IPS-18c (cell line): Measurements from ENCODE around the gene DNAAF8.

Source experiments
- H3K4me3 ChIP-seq: 2 replicates; pipeline ENCODE4 v1.7.0; 2013; ENCODE audit warnings: low read depth, mild to moderate bottlenecking, low read length, moderate library complexity; ENCODE audit not compliant: insufficient read depth
- H3K9me3 ChIP-seq: one replicate; pipeline ENCODE4 v1.6.1; 2013; ENCODE audit warnings: mild to moderate bottlenecking, low read length, moderate library complexity; ENCODE audit not compliant: control insufficient read depth, insufficient read depth

DNAAF8 gene

GRCh38 chr16:4785758-4786433, 51.6 kb downstream of the DNAAF8 start:
- Histone ChIP-seq H3K9me3 (peaks cover 2% of the 10 kb centered on the region), H3K4me3 (no peak overlapping the region)

- H3K4me3 ChIP-seq: no peak overlapping the region
- peaks cover 2% of the 10 kb centered on the region for H3K9me3 ChIP-seq
Observed at GRCh38 chr16:4787068-4787467, 52.7 kb downstream of the DNAAF8 start.

- Histone ChIP-seq H3K9me3 (peaks cover 2% of the 10 kb centered on the region), H3K4me3 (no peak within 1 kb of the TSS)
Observed at GRCh38 chr16:4787627-4788482, 53.5 kb downstream of the DNAAF8 start, which contains the start of gene SEPTIN12. Gene SEPTIN12 (minus strand): TSS chr16:4788345. CDS start chr16:4787645, 700 bp downstream.

GRCh38 chr16:4788489-4788889, 54.2 kb downstream of the DNAAF8 start:
- Histone ChIP-seq H3K4me3 (no peak overlapping the region), H3K9me3 (peaks cover 2% of the 10 kb centered on the region)

- no peaks in the 10 kb centered on the region for H3K9me3 ChIP-seq
- no peak overlapping the region for H3K4me3 ChIP-seq
Observed at GRCh38 chr16:4788910-4789309, 54.6 kb downstream of the DNAAF8 start.

GRCh38 chr16:4790261-4790660, 55.9 kb downstream of the DNAAF8 start:
- H3K9me3 ChIP-seq: no peaks in the 10 kb centered on the region
- H3K4me3 ChIP-seq: no peak overlapping the region

- no peaks in the 10 kb centered on the region for H3K9me3 ChIP-seq
- no peak overlapping the region for H3K4me3 ChIP-seq
Observed at GRCh38 chr16:4790871-4791270, 56.5 kb downstream of the DNAAF8 start.

GRCh38 chr16:4792951-4793513, 58.7 kb downstream of the DNAAF8 start:
- H3K4me3 ChIP-seq: no peak overlapping the region
- no peaks in the 10 kb centered on the region for H3K9me3 ChIP-seq

GRCh38 chr16:4795181-4795827, 61.0 kb downstream of the DNAAF8 start, which contains the start of gene SMIM22:
Gene SMIM22 (plus strand): TSS chr16:4795369. CDS start chr16:4795735, 366 bp downstream.
- Histone ChIP-seq H3K4me3 (no peak within 1 kb of the TSS), H3K9me3 (no peaks in the 10 kb centered on the region)

GRCh38 chr16:4795828-4796572, 61.7 kb downstream of the DNAAF8 start:
- H3K4me3 ChIP-seq: no peak overlapping the region
- H3K9me3 ChIP-seq: no peaks in the 10 kb centered on the region

GRCh38 chr16:4796982-4797804, 62.9 kb downstream of the DNAAF8 start:
- Histone ChIP-seq H3K9me3 (no peaks in the 10 kb centered on the region), H3K4me3 (no peak overlapping the region)

GRCh38 chr16:4797805-4798252, 63.5 kb downstream of the DNAAF8 start:
- Histone ChIP-seq H3K9me3 (no peaks in the 10 kb centered on the region), H3K4me3 (no peak overlapping the region)

- H3K9me3 ChIP-seq: no peaks in the 10 kb centered on the region
- H3K4me3 ChIP-seq: no peak overlapping the region
Observed at GRCh38 chr16:4798456-4798855, 64.1 kb downstream of the DNAAF8 start.
